Epithelial cell of prostate (primary cell): ENCODE data around the gene ROR2.
"Not testable (repeated sequence)": the region's sequence is repeated elsewhere in the genome, so short reads cannot be mapped to it uniquely, and the experiment has no call there.

Experiments
- DNase-seq: peaks from one replicate; pipeline ENCODE4 v3.0.0-alpha.2; 2011; ENCODE audit warnings: low read depth, low spot score
- H3K27ac ChIP-seq: fragments of 450-650 bp; 2 replicates; pipeline ENCODE4 v1.5.1; 2017; ENCODE audit warnings: mild to moderate bottlenecking

The ROR2 gene

DNA sequence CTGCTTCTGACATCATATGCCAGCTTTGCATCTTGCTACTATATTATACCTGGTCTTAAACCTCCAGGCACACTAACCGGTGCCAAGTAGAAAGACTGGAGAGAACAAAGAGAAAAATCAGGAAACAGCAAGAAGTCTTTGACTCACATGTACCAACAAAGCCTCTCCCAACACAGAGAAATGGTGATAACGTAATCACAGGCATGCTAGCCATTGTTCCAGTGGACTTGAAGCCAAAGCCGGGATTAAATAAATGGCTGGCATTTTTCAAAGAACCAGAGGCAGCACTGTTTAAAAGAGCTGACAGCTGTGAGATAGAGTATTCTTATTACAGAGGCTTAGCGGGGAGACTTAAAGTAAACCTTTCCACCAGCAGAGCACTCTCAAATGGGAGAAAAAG, 378.0 kb downstream of the ROR2 start:
- peak overlapping the region; percentile 58 for H3K27ac ChIP-seq
- DNase-seq: peak; percentile 73

- H3K27ac ChIP-seq: no peak overlapping the region
Measured at GRCh38 chr9:91571036-91571435, 379.0 kb downstream of the ROR2 start.

GRCh38 chr9:91567642-91568274, 382.3 kb downstream of the ROR2 start:
- H3K27ac ChIP-seq: no peak overlapping the region
- no peak for DNase-seq

More at GRCh38 chr9:91571036-91571435, 379.0 kb downstream of the ROR2 start:
- DNase-seq: no peak

DNA sequence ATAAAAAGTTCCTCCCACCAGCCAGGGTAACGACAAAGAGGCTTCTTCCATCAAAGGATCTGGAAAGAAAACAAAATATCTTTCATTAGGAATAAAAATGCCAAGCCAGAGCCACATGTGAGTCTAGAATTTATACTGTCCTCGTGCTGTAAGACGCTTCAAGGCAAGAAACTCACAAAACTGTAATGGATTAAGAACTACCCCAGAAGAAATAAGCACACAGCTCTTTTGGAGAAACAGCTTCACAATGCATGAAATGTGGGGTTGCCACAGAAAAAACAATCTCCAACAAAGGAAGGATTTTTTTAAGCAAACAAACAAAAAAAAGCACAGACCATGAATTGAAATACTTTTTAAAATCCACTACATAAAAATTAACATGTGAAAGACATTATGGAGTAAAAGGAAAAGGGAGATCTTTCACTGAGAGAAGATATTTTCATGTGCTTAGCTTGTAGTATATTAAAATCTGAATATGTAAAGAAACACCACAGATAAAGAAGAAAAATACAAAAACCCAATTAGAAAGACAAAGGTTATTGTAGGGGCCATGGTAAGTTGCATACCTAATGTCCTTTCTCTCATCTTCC, 385.9 kb downstream of the ROR2 start:
- DNase-seq: no peak
- no peak overlapping the region for H3K27ac ChIP-seq

GRCh38 chr9:91562416-91562815, 387.6 kb downstream of the ROR2 start:
- DNase-seq: no peak
- no peak overlapping the region for H3K27ac ChIP-seq

DNA sequence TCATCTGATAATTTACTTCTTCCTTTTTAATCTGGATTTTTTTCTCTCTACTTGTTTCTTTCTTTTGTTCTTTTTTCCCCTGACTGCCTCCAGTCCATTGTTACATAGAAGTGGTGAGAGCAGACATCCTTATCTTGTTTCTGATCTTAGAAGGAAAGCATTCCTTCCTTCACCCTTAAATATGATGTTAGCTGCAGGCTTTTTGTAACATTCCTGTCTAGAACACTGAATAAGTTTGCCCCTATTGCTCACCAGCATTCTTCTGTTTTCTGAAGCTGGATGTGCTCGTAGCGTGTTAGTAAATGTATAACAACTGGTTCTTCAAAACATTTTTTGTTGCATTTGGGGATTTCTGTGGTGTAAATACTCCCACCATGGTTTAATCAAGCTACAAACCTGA, 389.7 kb downstream of the ROR2 start:
- DNase-seq: no peak
- no peak overlapping the region for H3K27ac ChIP-seq

DNA sequence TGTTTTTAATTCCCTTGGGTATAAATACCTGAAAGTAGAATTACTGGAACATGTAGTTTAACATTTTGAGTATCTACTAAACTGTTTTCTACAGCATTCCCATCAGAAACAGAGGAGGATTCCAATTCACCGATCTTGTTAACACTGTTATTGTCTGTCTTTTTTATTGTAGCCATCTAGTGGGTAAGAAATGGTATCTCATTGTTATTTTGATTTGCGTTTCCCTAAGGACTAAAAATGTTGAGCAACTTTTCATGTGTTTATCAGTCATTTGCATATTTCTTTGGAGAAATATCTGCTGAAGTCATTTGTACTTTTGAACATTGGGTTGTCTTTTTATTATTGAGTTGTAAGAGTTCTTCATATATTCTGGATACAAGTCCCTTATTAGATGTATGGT, 391.1 kb downstream of the ROR2 start:
- H3K27ac ChIP-seq: no peak overlapping the region
- DNase-seq: no peak

DNA sequence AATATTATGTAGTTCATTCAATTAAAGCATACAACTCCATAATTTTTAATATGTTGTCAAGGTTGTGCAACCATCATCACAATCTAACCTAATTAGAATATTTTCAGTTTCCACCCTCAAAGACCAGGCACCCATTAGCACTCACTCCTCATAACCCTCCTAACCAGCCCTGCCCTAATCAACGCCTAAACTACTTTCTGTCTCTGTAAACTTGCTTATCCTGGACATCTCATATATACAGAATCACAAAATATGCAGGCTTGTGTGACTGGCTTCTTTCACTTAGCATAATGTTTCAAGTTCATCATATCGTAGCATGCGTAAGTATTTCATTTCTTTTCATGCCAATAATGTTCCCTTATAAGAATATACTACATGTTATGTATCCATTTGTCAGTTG, 391.6 kb downstream of the ROR2 start:
- H3K27ac ChIP-seq: no peak overlapping the region
- DNase-seq: no peak

- no peak overlapping the region for H3K27ac ChIP-seq
- no peak for DNase-seq
Measured at GRCh38 chr9:91557327-91557726, 392.7 kb downstream of the ROR2 start.

DNA sequence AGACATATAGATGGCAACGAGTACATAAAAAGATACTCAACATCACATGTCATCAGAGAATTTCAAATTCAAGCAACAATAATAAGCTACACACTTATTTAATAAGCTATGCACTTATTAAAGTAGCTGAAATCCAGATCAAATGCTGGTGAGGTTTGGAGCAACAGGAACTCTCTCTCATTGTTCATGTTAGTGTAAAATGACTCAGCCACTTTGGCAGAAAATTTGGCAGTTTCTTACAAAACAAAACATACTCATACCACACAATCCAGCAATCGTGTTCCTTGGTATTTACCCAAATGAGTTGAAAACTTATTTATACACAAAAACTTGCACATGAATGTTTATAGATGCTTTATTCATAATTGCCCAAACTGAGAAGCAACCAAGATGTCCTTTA, 394.9 kb downstream of the ROR2 start:
- H3K27ac ChIP-seq: no peak overlapping the region
- no peak for DNase-seq

- H3K27ac ChIP-seq: no peak overlapping the region
Measured at GRCh38 chr9:91549177-91549576, 400.9 kb downstream of the ROR2 start.

GRCh38 chr9:91547081-91547480, 402.9 kb downstream of the ROR2 start:
- no peak for DNase-seq
- H3K27ac ChIP-seq: peak overlapping the region; percentile 6

More at GRCh38 chr9:91549177-91549576, 400.9 kb downstream of the ROR2 start:
- no peak for DNase-seq

GRCh38 chr9:91546574-91546973, 403.5 kb downstream of the ROR2 start:
- peak overlapping the region; percentile 6 for H3K27ac ChIP-seq
- no peak for DNase-seq

- no peak for DNase-seq
- peak overlapping the region; percentile 30 for H3K27ac ChIP-seq
Measured at GRCh38 chr9:91541734-91542133, 408.3 kb downstream of the ROR2 start.

DNA sequence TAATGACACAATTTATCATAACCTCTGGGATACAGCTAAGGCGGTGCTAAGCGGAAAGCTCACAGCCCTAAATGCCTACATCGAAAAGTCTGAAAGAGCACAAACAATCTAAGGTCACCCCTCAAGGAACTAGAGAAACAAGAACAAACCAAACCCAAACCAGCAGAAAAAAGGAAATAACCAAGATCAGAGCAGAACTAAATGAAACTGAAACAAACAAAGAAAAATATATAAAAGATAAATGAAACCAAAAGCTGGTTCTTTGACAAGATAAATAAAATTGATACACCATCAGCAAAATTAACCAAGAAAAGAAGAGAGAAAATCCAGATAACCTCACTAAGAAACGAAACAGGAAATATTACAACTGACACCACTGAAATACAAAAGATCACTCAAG, 409.5 kb downstream of the ROR2 start:
- not testable (repeated sequence) for DNase-seq, H3K27ac ChIP-seq

DNA sequence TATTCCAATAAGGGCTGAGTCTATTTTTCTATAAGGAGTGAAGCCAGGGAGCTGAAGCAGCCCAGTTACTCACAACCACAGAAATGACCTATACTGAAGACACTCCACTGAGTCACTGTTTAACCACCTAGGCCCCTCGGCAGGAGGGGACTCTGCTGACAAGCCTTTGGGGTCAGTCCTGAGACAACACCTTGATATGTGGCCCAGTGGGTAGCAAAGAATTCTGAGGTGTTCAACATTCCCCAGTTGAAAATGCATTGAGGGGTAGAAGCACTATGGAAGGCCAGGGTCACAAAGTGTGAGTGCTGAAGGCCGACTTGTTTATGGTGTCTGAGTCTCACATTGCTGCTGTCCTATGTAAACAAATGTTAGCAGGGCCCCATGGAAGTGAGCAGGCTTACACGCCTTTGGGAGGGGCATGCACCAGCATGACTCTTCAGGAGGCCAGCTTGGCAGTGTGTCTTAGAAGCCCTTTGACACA, 413.8 kb downstream of the ROR2 start:
- peak overlapping the region; percentile 72 for H3K27ac ChIP-seq
- DNase-seq: peak; percentile 85

- H3K27ac ChIP-seq: no peak overlapping the region
- DNase-seq: no peak
Measured at GRCh38 chr9:91534374-91534773, 415.7 kb downstream of the ROR2 start.

- DNase-seq: no peak
Measured at GRCh38 chr9:91533382-91533781, 416.6 kb downstream of the ROR2 start.

DNA sequence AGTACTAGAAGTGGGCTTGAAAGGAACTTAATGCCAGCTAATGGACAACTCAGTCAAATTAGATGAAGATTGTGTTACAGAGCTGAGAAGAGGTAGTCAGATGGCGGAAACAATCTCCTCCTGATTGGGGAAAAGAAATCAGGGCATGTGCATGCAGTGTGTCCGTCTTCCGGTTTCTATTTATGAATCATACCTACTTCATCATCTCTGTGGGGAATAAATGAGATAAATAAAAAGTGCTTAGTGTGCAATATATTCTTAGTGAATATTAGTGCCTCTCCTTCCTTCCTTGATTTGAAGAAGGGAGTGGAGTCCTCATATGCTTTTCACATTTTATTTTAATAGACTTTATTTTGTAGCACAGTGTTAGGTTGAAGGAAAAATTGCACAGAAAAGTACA, 417.7 kb downstream of the ROR2 start:
- peak overlapping the region; percentile 28 for H3K27ac ChIP-seq
- DNase-seq: no peak

More at GRCh38 chr9:91533382-91533781, 416.6 kb downstream of the ROR2 start:
- H3K27ac ChIP-seq: no peak overlapping the region

- DNase-seq: no peak
Measured at GRCh38 chr9:91530829-91531228, 419.2 kb downstream of the ROR2 start.

DNA sequence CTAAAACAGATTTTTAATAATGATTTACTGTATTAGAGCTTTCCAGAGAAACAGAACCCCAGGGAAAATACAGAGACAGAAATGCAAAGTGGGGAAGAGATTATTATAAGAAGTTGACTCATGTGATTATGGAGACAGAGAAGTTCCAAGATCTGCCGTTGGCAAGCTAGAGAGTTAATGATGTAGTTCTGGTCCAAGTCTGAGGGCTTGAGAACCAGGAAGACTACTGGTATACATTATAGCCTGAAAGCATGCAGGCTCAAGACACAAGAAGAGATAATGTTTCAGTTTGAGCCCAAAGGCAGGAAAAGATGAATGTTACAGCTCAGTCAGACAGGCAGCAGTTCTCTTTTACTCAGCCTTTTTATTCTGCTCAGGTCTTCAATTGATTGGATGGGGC, 427.5 kb downstream of the ROR2 start:
- no peak for DNase-seq
- H3K27ac ChIP-seq: no peak overlapping the region

More at GRCh38 chr9:91530829-91531228, 419.2 kb downstream of the ROR2 start:
- no peak overlapping the region for H3K27ac ChIP-seq
